Measurements from ENCODE around the gene KCNH2.

- TF ChIP-seq, protein P1, sequence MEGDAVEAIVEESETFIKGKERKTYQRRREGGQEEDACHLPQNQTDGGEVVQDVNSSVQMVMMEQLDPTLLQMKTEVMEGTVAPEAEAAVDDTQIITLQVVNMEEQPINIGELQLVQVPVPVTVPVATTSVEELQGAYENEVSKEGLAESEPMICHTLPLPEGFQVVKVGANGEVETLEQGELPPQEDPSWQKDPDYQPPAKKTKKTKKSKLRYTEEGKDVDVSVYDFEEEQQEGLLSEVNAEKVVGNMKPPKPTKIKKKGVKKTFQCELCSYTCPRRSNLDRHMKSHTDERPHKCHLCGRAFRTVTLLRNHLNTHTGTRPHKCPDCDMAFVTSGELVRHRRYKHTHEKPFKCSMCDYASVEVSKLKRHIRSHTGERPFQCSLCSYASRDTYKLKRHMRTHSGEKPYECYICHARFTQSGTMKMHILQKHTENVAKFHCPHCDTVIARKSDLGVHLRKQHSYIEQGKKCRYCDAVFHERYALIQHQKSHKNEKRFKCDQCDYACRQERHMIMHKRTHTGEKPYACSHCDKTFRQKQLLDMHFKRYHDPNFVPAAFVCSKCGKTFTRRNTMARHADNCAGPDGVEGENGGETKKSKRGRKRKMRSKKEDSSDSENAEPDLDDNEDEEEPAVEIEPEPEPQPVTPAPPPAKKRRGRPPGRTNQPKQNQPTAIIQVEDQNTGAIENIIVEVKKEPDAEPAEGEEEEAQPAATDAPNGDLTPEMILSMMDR (IDR thresholded peaks at IDR 0.05; ENCODE audit: control extremely low read depth in 1 of 3, insufficient read depth in 1 of 3, low read depth in 1 of 3, low read length in 3 of 3), result no peak
- TF ChIP-seq, protein P2, sequence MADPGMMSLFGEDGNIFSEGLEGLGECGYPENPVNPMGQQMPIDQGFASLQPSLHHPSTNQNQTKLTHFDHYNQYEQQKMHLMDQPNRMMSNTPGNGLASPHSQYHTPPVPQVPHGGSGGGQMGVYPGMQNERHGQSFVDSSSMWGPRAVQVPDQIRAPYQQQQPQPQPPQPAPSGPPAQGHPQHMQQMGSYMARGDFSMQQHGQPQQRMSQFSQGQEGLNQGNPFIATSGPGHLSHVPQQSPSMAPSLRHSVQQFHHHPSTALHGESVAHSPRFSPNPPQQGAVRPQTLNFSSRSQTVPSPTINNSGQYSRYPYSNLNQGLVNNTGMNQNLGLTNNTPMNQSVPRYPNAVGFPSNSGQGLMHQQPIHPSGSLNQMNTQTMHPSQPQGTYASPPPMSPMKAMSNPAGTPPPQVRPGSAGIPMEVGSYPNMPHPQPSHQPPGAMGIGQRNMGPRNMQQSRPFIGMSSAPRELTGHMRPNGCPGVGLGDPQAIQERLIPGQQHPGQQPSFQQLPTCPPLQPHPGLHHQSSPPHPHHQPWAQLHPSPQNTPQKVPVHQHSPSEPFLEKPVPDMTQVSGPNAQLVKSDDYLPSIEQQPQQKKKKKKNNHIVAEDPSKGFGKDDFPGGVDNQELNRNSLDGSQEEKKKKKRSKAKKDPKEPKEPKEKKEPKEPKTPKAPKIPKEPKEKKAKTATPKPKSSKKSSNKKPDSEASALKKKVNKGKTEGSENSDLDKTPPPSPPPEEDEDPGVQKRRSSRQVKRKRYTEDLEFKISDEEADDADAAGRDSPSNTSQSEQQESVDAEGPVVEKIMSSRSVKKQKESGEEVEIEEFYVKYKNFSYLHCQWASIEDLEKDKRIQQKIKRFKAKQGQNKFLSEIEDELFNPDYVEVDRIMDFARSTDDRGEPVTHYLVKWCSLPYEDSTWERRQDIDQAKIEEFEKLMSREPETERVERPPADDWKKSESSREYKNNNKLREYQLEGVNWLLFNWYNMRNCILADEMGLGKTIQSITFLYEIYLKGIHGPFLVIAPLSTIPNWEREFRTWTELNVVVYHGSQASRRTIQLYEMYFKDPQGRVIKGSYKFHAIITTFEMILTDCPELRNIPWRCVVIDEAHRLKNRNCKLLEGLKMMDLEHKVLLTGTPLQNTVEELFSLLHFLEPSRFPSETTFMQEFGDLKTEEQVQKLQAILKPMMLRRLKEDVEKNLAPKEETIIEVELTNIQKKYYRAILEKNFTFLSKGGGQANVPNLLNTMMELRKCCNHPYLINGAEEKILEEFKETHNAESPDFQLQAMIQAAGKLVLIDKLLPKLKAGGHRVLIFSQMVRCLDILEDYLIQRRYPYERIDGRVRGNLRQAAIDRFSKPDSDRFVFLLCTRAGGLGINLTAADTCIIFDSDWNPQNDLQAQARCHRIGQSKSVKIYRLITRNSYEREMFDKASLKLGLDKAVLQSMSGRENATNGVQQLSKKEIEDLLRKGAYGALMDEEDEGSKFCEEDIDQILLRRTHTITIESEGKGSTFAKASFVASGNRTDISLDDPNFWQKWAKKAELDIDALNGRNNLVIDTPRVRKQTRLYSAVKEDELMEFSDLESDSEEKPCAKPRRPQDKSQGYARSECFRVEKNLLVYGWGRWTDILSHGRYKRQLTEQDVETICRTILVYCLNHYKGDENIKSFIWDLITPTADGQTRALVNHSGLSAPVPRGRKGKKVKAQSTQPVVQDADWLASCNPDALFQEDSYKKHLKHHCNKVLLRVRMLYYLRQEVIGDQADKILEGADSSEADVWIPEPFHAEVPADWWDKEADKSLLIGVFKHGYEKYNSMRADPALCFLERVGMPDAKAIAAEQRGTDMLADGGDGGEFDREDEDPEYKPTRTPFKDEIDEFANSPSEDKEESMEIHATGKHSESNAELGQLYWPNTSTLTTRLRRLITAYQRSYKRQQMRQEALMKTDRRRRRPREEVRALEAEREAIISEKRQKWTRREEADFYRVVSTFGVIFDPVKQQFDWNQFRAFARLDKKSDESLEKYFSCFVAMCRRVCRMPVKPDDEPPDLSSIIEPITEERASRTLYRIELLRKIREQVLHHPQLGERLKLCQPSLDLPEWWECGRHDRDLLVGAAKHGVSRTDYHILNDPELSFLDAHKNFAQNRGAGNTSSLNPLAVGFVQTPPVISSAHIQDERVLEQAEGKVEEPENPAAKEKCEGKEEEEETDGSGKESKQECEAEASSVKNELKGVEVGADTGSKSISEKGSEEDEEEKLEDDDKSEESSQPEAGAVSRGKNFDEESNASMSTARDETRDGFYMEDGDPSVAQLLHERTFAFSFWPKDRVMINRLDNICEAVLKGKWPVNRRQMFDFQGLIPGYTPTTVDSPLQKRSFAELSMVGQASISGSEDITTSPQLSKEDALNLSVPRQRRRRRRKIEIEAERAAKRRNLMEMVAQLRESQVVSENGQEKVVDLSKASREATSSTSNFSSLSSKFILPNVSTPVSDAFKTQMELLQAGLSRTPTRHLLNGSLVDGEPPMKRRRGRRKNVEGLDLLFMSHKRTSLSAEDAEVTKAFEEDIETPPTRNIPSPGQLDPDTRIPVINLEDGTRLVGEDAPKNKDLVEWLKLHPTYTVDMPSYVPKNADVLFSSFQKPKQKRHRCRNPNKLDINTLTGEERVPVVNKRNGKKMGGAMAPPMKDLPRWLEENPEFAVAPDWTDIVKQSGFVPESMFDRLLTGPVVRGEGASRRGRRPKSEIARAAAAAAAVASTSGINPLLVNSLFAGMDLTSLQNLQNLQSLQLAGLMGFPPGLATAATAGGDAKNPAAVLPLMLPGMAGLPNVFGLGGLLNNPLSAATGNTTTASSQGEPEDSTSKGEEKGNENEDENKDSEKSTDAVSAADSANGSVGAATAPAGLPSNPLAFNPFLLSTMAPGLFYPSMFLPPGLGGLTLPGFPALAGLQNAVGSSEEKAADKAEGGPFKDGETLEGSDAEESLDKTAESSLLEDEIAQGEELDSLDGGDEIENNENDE (IDR thresholded peaks at IDR 0.05; ENCODE audit: insufficient replicate concordance, low read length), result no peak
- TF ChIP-seq RAD21 (IDR thresholded peaks at IDR 0.05 in 1 of 2, conservative IDR thresholded peaks at IDR 0.05 in 1 of 2; ENCODE audit: low read depth in 2 of 2, low read length in 2 of 2) (no peak), TAF1 (IDR thresholded peaks at IDR 0.05; ENCODE audit: low read depth, low read length) (no peak), CBX5 (IDR thresholded peaks at IDR 0.05; ENCODE audit: low read depth, low read length) (no peak), POLR2AphosphoS5 (IDR thresholded peaks at IDR 0.05; ENCODE audit: low read depth, low read length) (no peak), GTF2F1 (IDR thresholded peaks at IDR 0.05; ENCODE audit: borderline replicate concordance, low read depth, low read length) (no peak), BCL11A (IDR thresholded peaks at IDR 0.05; ENCODE audit: low read depth in 2 of 2, low read length in 2 of 2) (no peak), MAX (IDR thresholded peaks at IDR 0.05) (no peak), EZH2 (IDR thresholded peaks at IDR 0.05; ENCODE audit: low read depth, low read length, severe bottlenecking) (no peak)
Observed at GRCh38 chr7:150970424-150970823, 7.7 kb downstream of the KCNH2 start.

Measured in H1 (cell line).